HEK293T (cell line): Measurements from ENCODE around the gene GKN1.

Experiments
- CTCF ChIA-PET: fragments of 350-600 bp; formaldehyde crosslinking; extraction: SDS; loops from one replicate; lab custom pipeline; 2021; ENCODE audit warnings: antibody characterized with exemption, inconsistent platforms; lab: Yijun Ruan, JAX
- POLR2A ChIA-PET: fragments of 350-600 bp; formaldehyde crosslinking; extraction: SDS; loops from one replicate; lab custom pipeline; 2020; ENCODE audit warnings: antibody characterized with exemption, inconsistent platforms; lab: Yijun Ruan, JAX
- DNase-seq: peaks from one replicate; pipeline ENCODE4 v3.0.0; 2012; ENCODE audit warnings: mixed read lengths; ENCODE audit errors: extremely low spot score
- ARNT ChIP-seq: fragments of 450-650 bp; IDR thresholded peaks from 2 replicates; pipeline ENCODE4 v1.6.1; 2017; ENCODE audit warnings: mild to moderate bottlenecking
- BHLHE40 ChIP-seq: fragments of 450-650 bp; IDR thresholded peaks from 2 replicates; pipeline ENCODE4 v1.6.1; 2016; ENCODE audit warnings: mild to moderate bottlenecking, moderate library complexity, borderline replicate concordance
- CTBP1 ChIP-seq: fragments of 450-650 bp; IDR thresholded peaks from 2 replicates; pipeline ENCODE4 v1.6.1; 2016; ENCODE audit warnings: borderline replicate concordance
- ELF4 ChIP-seq: fragments of 450-650 bp; IDR thresholded peaks from 2 replicates; pipeline ENCODE4 v1.6.1; 2017; ENCODE audit warnings: antibody characterized with exemption
- FOXA1 ChIP-seq: fragments of 450-650 bp; IDR thresholded peaks from 2 replicates; pipeline ENCODE4 v1.6.1; 2016; ENCODE audit warnings: mild to moderate bottlenecking
- FOXK2 ChIP-seq: fragments of 450-650 bp; IDR thresholded peaks from 2 replicates; pipeline ENCODE4 v1.6.1; 2016; ENCODE audit warnings: mild to moderate bottlenecking
- FOXM1 ChIP-seq: fragments of 450-650 bp; IDR thresholded peaks from 2 replicates; pipeline ENCODE4 v1.6.1; 2017; ENCODE audit warnings: mild to moderate bottlenecking, borderline replicate concordance
- HDGF ChIP-seq: fragments of 450-650 bp; IDR thresholded peaks from 2 replicates; pipeline ENCODE4 v1.6.1; 2017; ENCODE audit warnings: antibody characterized with exemption, borderline replicate concordance
- L3MBTL2 ChIP-seq: fragments of 450-650 bp; conservative IDR thresholded peaks from 2 replicates; pipeline ENCODE4 v1.6.1; 2016; ENCODE audit warnings: mild to moderate bottlenecking
- LEF1 ChIP-seq: fragments of 450-650 bp; IDR thresholded peaks from 2 replicates; pipeline ENCODE4 v1.6.1; 2017; ENCODE audit warnings: mild to moderate bottlenecking, borderline replicate concordance
- NFRKB ChIP-seq: fragments of 450-650 bp; IDR thresholded peaks from 2 replicates; pipeline ENCODE4 v1.6.1; 2016; ENCODE audit warnings: mild to moderate bottlenecking, moderate library complexity
- SP1 ChIP-seq: fragments of 450-650 bp; IDR thresholded peaks from 2 replicates; pipeline ENCODE4 v1.6.1; 2017
- SUZ12 ChIP-seq: fragments of 450-650 bp; IDR thresholded peaks from 2 replicates; pipeline ENCODE4 v1.6.1; 2016; ENCODE audit warnings: mild to moderate bottlenecking
- TARDBP ChIP-seq: fragments of 450-650 bp; IDR thresholded peaks from 2 replicates; pipeline ENCODE4 v1.6.1; 2016
- ZNF384 ChIP-seq: fragments of 450-650 bp; IDR thresholded peaks from 2 replicates; pipeline ENCODE4 v1.6.1; 2016
- TF ChIP-seq, protein P1 (sequence below): fragments of 450-650 bp; IDR thresholded peaks from 2 replicates; pipeline ENCODE4 v1.6.1; 2016

Gene GKN1

DNA sequence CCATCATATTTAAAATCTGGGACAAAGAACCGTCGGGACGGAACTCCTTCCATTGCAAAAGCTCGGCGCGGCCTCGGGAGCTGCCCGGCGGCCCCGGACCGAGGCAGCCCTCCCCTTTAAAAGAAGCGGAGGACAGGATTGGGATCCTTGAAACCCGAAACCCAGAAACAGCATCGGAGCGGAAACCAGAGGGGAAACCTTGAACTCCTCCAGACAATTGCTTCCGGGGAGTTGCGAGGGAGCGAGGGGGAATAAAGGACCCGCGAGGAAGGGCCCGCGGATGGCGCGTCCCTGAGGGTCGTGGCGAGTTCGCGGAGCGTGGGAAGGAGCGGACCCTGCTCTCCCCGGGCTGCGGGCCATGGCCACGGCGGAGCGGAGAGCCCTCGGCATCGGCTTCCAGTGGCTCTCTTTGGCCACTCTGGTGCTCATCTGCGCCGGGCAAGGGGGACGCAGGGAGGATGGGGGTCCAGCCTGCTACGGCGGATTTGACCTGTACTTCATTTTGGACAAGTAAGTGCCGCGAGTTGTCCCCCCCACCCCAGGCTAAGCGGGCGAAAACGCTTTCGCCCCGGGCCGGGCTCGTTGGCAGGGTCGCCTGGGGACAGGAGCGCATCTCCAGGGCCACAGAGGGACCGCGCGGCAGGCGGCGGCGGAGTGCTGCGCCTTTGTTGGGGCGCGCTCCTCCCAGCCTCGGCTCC is 38.9 kb downstream of the GKN1 start, which contains the start of gene ANTXR1:
Gene ANTXR1, plus strand, starts transcription at position 38 of the 698 bp plus-strand sequence. Its CDS starts 321 bp downstream, at position 359.
- peak; percentile 82 for DNase-seq
- CTCF ChIA-PET = interaction anchor here (0.6 kb wide), 2 partner anchors 14 to 304 kb away, joined by 3 to 4 read pairs; no protein-coding TSS in a partner anchor
- no peak for TF ChIP-seq CTBP1
- no peak for TF ChIP-seq ZNF384
- TF ChIP-seq, protein P1, sequence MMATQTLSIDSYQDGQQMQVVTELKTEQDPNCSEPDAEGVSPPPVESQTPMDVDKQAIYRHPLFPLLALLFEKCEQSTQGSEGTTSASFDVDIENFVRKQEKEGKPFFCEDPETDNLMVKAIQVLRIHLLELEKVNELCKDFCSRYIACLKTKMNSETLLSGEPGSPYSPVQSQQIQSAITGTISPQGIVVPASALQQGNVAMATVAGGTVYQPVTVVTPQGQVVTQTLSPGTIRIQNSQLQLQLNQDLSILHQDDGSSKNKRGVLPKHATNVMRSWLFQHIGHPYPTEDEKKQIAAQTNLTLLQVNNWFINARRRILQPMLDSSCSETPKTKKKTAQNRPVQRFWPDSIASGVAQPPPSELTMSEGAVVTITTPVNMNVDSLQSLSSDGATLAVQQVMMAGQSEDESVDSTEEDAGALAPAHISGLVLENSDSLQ = no peak
- TF ChIP-seq ARNT = no peak
- POLR2A ChIA-PET = interaction anchor here (1.0 kb wide), 1 partner anchor 70 kb away, joined by 3 read pairs; no protein-coding TSS in a partner anchor

DNA sequence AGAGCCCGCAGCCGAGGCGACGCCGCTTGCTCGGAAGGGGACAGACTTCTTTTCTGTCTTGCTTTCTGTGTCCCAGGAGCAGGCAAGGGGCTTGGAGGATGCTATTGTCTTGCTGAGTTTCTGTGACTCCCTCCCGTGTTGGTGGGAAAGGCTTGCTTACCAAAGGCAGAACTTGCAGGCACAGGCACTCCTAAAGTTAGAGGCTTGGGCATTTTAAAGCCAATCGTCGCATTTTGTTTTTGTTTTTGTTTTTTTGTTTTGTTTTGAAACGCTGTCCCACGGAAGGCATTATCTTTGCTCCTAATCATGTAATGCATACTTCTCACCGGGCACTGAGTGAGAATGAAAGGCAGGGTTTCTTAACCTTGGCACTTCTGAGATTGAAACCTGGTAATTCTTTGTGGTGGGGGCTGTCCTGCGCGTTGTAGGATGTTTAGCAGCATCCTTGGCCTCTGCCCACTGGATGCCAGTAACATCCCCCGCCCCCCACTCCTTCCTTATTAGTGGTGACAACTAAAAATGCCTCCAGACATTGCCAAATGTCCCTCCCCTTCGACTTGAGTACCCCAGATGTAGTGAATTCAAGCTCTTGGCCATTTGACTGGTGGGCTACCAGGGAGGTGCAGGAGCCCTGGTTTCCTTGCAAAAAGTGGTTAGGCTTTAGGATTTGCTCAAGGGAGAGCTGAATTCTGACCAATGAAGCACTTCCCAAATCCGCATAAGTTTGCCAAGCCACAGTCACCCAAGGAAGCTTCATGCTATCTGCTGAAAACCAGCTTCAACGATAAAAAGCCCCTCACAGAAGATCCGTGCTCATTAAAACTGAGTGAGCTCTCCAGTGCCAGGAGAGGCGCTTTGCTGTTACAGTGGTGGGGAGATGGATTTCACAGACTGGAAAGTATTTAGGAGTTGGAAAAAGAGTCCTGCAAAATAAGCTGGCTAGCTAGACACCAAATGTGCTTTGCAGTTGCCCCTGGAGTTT is 39.7 kb downstream of the GKN1 start:
- POLR2A ChIA-PET = no interaction called here
- peak; percentile 28 for DNase-seq

DNA sequence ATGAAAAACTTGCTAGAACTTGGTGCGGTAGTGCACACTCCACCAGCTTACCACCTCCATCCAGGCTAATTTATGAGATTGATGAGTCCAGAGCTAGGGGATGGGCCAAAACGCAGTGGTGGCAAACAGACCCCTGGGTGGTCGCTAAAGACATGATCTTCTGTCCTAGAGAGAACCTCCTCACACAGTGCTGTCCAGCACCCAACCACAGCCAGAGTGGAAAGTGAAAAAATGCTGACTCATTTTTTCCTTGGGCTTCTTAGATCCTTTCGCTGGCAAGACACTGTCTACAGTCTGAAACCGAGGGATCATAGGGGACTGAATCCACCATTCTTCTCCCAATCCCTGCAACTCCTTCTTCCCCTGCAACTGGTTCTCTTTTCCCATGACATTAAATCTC is 42.6 kb downstream of the GKN1 start:
- no peak for DNase-seq
- TF ChIP-seq ZNF384 (no peak), L3MBTL2 (no peak), HDGF (no peak), FOXK2 (no peak), ARNT (no peak), ELF4 (no peak), TARDBP (no peak), FOXA1 (no peak), CTBP1 (no peak), LEF1 (no peak), SUZ12 (no peak), FOXM1 (no peak), SP1 (no peak)
- TF ChIP-seq, protein P1 = no peak
- ChIA-PET CTCF (no interaction called here), POLR2A (no interaction called here)

More for the DNA sequence above, 39.7 kb downstream of the GKN1 start:
- CTCF ChIA-PET = interaction anchor here (0.6 to 1.3 kb wide), 4 partner anchors 63 to 292 kb away, joined by 3 to 5 read pairs (median 4); no protein-coding TSS in a partner anchor
- TF ChIP-seq SP1 (no peak), LEF1 (no peak), NFRKB (no peak), ARNT (no peak), FOXK2 (no peak), FOXA1 (no peak), CTBP1 (no peak), TARDBP (no peak), SUZ12 (no peak), ELF4 (no peak), L3MBTL2 (no peak), HDGF (no peak), FOXM1 (no peak), ZNF384 (no peak), BHLHE40 (no peak)
- TF ChIP-seq, protein P1 = no peak

DNA sequence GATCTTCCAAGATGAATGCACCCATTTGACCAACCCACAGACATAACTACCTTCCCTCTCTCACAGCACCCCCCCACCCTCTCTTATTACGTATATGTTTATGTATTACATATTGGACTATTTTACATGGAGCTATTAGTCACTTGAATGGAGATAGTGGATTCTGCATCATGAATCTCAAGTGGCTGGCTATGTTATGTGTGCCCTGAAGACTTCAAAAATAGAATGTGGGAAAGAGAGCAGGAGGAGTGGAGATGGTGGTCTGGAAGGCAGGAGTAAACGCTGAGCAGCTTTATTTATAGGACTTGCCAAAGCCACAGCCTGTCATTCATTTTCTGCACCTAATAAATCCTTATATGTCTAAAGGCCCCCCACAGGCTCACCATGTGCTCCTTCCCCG is 43.4 kb downstream of the GKN1 start:
- DNase-seq = no peak
- TF ChIP-seq CTBP1 (no peak), HDGF (no peak), TARDBP (no peak), ZNF384 (no peak), BHLHE40 (no peak)
- POLR2A ChIA-PET = no interaction called here
- CTCF ChIA-PET = no interaction called here

DNA sequence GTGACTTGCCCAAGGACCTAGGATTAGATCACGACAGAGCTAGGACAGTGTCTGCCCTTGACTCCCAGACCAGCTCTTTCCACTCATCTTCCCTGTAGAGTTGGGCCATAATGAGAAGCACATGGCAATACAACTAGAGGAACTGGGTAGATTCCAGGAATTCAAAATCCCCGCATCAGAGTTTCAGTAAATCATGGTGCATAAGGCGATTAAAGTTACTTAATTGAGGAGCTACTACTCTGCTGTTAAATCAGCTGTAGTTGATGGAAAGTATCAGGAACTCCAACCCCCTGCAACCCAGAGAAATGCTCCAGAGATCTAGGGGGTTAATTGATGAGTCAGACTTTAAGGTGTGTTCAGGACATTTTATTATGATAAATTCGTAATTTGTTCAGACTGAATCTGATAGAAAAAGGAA is 44.3 kb downstream of the GKN1 start:
- DNase-seq = no peak

More for the DNA sequence above, 44.3 kb downstream of the GKN1 start:
- POLR2A ChIA-PET = no interaction called here
- TF ChIP-seq L3MBTL2 (no peak), LEF1 (no peak), BHLHE40 (no peak), FOXA1 (no peak), NFRKB (no peak), TARDBP (no peak), ZNF384 (no peak), SUZ12 (no peak), HDGF (no peak), CTBP1 (no peak), ARNT (no peak), FOXK2 (no peak), SP1 (no peak), ELF4 (no peak), FOXM1 (no peak)
- TF ChIP-seq, protein P1 = no peak
- CTCF ChIA-PET = interaction anchor here (0.8 kb wide), 1 partner anchor 75 kb away, joined by 4 read pairs; no protein-coding TSS in a partner anchor
